Measurements from ENCODE around the gene CDC23. TPM values are rescaled to one million over a fixed set of nuclear protein-coding genes. Genes with fewer than 3 reads are reported as not detected.
A peak's percentile ranks its signal among the peaks of the same experiment; 100 is the strongest.

Gene CDC23
- total RNA-seq, 1 experiment from 2014 or later: 49.7 TPM

GRCh38 chr5:138224712-138225111 is 11.6 kb upstream of the CDC23 start:
- no peaks in the 10 kb centered on the region for H3K9me3 Mint-ChIP-seq (ENCODE audit: unreplicated experiment)
- ChIA-PET POLR2A (interaction anchor here (0.7 to 2.8 kb wide), 2 partner anchors 12 to 75 kb away, joined by 3 to 22 read pairs; partner anchors contain the start of gene CDC23), CTCF (interaction anchor here (0.6 to 10.3 kb wide), 16 partner anchors 11 to 990 kb away, joined by 3 to 113 read pairs (median 6); partner anchors contain the start of genes CDC23 and KDM3B)
- intact Hi-C loops (cut with micrococcal nuclease): loop anchor here (5.0 kb wide), 1 partner anchor 128 kb away; the partner anchor contains the start of gene KDM3B
- no peak overlapping the region for H3K4me3 Mint-ChIP-seq (ENCODE audit: unreplicated experiment)
- H3K27me3 Mint-ChIP-seq (ENCODE audit: insufficient read depth, unreplicated experiment): no peaks in the 10 kb centered on the region
- H3K4me1 Mint-ChIP-seq (ENCODE audit: insufficient read depth, unreplicated experiment): peaks cover 7% of the 10 kb centered on the region
- BruUV-seq (replicated peaks): no TSS peak
- H3K27ac Mint-ChIP-seq (ENCODE audit: low read depth, unreplicated experiment): no peak overlapping the region
- H3K36me3 Mint-ChIP-seq (ENCODE audit: insufficient read depth, unreplicated experiment): no peaks in the 10 kb centered on the region
- no peak for DNase-seq (ENCODE audit: unreplicated experiment)
- TF ChIP-seq, protein P1, sequence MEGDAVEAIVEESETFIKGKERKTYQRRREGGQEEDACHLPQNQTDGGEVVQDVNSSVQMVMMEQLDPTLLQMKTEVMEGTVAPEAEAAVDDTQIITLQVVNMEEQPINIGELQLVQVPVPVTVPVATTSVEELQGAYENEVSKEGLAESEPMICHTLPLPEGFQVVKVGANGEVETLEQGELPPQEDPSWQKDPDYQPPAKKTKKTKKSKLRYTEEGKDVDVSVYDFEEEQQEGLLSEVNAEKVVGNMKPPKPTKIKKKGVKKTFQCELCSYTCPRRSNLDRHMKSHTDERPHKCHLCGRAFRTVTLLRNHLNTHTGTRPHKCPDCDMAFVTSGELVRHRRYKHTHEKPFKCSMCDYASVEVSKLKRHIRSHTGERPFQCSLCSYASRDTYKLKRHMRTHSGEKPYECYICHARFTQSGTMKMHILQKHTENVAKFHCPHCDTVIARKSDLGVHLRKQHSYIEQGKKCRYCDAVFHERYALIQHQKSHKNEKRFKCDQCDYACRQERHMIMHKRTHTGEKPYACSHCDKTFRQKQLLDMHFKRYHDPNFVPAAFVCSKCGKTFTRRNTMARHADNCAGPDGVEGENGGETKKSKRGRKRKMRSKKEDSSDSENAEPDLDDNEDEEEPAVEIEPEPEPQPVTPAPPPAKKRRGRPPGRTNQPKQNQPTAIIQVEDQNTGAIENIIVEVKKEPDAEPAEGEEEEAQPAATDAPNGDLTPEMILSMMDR (IDR thresholded peaks at IDR 0.05; ENCODE audit: unreplicated experiment): no peak

GRCh38 chr5:138223532-138223931 is 10.4 kb upstream of the CDC23 start:
- Mint-ChIP-seq H3K36me3 (ENCODE audit: insufficient read depth, unreplicated experiment) (no peaks in the 10 kb centered on the region), H3K9me3 (ENCODE audit: unreplicated experiment) (no peaks in the 10 kb centered on the region), H3K4me1 (ENCODE audit: insufficient read depth, unreplicated experiment) (peaks cover 7% of the 10 kb centered on the region), H3K27me3 (ENCODE audit: insufficient read depth, unreplicated experiment) (no peaks in the 10 kb centered on the region), H3K4me3 (ENCODE audit: unreplicated experiment) (no peak overlapping the region), H3K27ac (ENCODE audit: low read depth, unreplicated experiment) (no peak overlapping the region)
- intact Hi-C loops (cut with micrococcal nuclease): loop anchor here (5.0 kb wide), 1 partner anchor 129 kb away; the partner anchor contains the start of gene KDM3B
- no TSS peak for BruUV-seq (replicated peaks)
- CTCF ChIA-PET: interaction anchor here (0.6 to 10.3 kb wide), 40 partner anchors 12 to 329 kb away, joined by 3 to 113 read pairs (median 5); partner anchors contain the start of genes CDC23, FAM53C, GFRA3 and KDM3B
- POLR2A ChIA-PET: interaction anchor here (0.6 to 2.8 kb wide), 8 partner anchors 10 to 1819 kb away, joined by 3 to 22 read pairs (median 5); partner anchors contain the start of genes CDC23, CDC25C, FAM53C and KDM3B
- no peak for DNase-seq (ENCODE audit: unreplicated experiment)
- TF ChIP-seq, protein P1 (IDR thresholded peaks at IDR 0.05; ENCODE audit: unreplicated experiment): no peak

GRCh38 chr5:138216799-138217198 is 3.7 kb upstream of the CDC23 start:
- POLR2A ChIA-PET: interaction anchor here (0.6 to 1.2 kb wide), 4 partner anchors 10 to 136 kb away, joined by 3 to 6 read pairs (median 3); no protein-coding TSS in a partner anchor
- Mint-ChIP-seq H3K9me3 (ENCODE audit: unreplicated experiment) (no peaks in the 10 kb centered on the region), H3K4me3 (ENCODE audit: unreplicated experiment) (no peak overlapping the region), H3K27me3 (ENCODE audit: insufficient read depth, unreplicated experiment) (no peaks in the 10 kb centered on the region), H3K4me1 (ENCODE audit: insufficient read depth, unreplicated experiment) (peaks cover 10% of the 10 kb centered on the region), H3K27ac (ENCODE audit: low read depth, unreplicated experiment) (no peak overlapping the region), H3K36me3 (ENCODE audit: insufficient read depth, unreplicated experiment) (peaks cover 11% of the 10 kb centered on the region)
- TF ChIP-seq, protein P1 (IDR thresholded peaks at IDR 0.05; ENCODE audit: unreplicated experiment): no peak
- CTCF ChIA-PET: interaction anchor here (0.5 to 10.3 kb wide), 4 partner anchors 89 to 1070 kb away, joined by 3 to 106 read pairs (median 4); partner anchors contain the start of gene KDM3B
- no TSS peak for BruUV-seq (replicated peaks)
- DNase-seq (ENCODE audit: unreplicated experiment): no peak
- intact Hi-C loops (cut with micrococcal nuclease): no loop called here

GRCh38 chr5:138212828-138213160 is 329 bp downstream of the CDC23 start:
- H3K9me3 Mint-ChIP-seq (ENCODE audit: unreplicated experiment): no peaks in the 10 kb centered on the region
- H3K4me3 Mint-ChIP-seq (ENCODE audit: unreplicated experiment): peak overlapping the region; percentile 98
- ChIA-PET POLR2A (interaction anchor here (0.6 to 4.5 kb wide), 28 partner anchors 9 to 1080 kb away, joined by 3 to 60 read pairs (median 4); partner anchors contain the start of genes BRD8, CDC25C, EGR1 and FAM13B), CTCF (interaction anchor here (0.6 to 6.0 kb wide), 14 partner anchors 10 to 290 kb away, joined by 3 to 48 read pairs (median 4); no protein-coding TSS in a partner anchor)
- TF ChIP-seq, protein P1 (IDR thresholded peaks at IDR 0.05; ENCODE audit: unreplicated experiment): no peak
- peaks cover 21% of the 10 kb centered on the region for H3K4me1 Mint-ChIP-seq (ENCODE audit: insufficient read depth, unreplicated experiment)
- peak overlapping the region; percentile 99 for H3K27ac Mint-ChIP-seq (ENCODE audit: low read depth, unreplicated experiment)
- intact Hi-C loops (cut with micrococcal nuclease): loop anchor here (2.0 kb wide), 1 partner anchor 120 kb away; no protein-coding TSS in a partner anchor
- DNase-seq (ENCODE audit: unreplicated experiment): no peak
- BruUV-seq (replicated peaks): TSS peak; percentile 73
- no peaks in the 10 kb centered on the region for H3K27me3 Mint-ChIP-seq (ENCODE audit: insufficient read depth, unreplicated experiment)
- H3K36me3 Mint-ChIP-seq (ENCODE audit: insufficient read depth, unreplicated experiment): peaks cover 43% of the 10 kb centered on the region
